ENCODE measurements around the gene ZNF524. TPM values are rescaled to one million over a fixed set of nuclear protein-coding genes. Genes with fewer than 3 reads are reported as not detected.

Gene ZNF524
- total RNA-seq, 4 donors from 2014 or later: 29.4 to 49.9 (median 47.0) TPM

DNA sequence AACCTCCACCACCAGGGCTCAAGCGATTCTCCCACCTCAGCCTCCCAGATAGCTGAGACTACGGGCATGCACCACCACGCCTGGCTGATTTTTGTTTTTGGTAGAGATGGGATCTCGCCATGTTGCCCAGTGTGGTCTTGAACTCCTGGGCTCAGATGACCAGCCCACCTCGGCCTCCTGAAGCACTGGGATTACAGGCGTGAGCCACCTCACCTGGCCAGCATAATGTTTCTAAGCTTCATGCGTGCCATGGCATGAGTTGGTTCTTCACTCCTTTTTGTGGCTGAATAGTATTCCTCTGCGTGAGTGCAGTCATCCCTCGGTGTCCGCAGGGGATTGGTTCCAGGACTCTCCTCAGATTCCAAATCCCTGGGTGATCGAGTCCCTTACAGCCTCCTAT, 15.2 kb upstream of the ZNF524 start:
- no peak for DNase-seq (ENCODE audit: low spot score in 2 of 2)
- Histone ChIP-seq H3K27me3 (peaks cover 3% of the 10 kb centered on the region), H3K9me3 (no peaks in the 10 kb centered on the region), H3K4me1 (peaks cover 42% of the 10 kb centered on the region), H3K4me3 (no peak overlapping the region), H3K27ac (no peak overlapping the region), H3K36me3 (no peaks in the 10 kb centered on the region)
- TF ChIP-seq POLR2A (IDR thresholded peaks at IDR 0.05) (no peak), EP300 (IDR thresholded peaks at IDR 0.05) (no peak), POLR2AphosphoS5 (IDR thresholded peaks at IDR 0.05) (no peak)
- TF ChIP-seq, protein P1, sequence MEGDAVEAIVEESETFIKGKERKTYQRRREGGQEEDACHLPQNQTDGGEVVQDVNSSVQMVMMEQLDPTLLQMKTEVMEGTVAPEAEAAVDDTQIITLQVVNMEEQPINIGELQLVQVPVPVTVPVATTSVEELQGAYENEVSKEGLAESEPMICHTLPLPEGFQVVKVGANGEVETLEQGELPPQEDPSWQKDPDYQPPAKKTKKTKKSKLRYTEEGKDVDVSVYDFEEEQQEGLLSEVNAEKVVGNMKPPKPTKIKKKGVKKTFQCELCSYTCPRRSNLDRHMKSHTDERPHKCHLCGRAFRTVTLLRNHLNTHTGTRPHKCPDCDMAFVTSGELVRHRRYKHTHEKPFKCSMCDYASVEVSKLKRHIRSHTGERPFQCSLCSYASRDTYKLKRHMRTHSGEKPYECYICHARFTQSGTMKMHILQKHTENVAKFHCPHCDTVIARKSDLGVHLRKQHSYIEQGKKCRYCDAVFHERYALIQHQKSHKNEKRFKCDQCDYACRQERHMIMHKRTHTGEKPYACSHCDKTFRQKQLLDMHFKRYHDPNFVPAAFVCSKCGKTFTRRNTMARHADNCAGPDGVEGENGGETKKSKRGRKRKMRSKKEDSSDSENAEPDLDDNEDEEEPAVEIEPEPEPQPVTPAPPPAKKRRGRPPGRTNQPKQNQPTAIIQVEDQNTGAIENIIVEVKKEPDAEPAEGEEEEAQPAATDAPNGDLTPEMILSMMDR (IDR thresholded peaks at IDR 0.05): no peak
- 95% methylated on average over 11 of the region's 11 CpGs for WGBS

DNA sequence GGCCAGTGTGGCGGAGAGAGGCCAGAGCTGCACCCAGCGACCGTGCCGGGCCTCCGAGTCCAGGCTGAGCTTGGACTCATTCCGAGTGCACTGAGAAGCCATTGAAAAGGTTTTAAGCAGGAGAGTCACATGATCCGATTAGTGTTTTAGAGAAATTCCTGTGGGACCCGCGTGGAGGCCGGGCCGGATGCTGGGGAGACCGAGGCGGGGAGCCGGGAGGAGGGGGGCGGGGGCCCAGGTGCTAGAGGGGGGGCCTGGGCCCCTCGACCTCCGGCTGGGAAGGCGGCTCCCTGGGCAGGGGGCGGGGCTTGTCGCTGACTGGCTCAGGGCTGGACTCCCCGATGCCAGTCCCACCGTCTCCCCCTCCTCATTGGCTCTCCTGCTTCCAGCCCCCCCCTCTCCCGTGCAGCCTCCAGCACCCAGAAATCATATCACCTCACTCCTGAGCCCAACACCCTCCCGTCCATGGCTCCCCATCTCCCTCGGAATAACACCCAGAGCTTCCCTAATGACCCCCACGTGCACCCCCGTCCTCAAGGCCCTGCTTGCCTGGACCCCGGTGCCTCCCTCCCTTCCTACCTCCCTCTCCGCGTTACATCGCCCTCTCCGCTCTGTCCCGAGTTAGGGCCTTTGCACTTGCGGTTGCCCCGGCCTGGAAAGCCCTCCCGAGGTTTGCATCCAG, 14.3 kb upstream of the ZNF524 start:
- peaks cover 3% of the 10 kb centered on the region for H3K27me3 ChIP-seq
- peak overlapping the region; percentile 32 for H3K27ac ChIP-seq
- H3K4me1 ChIP-seq: peaks cover 38% of the 10 kb centered on the region
- peak in 1 of 2 donors; percentile 74 for DNase-seq (ENCODE audit: low spot score in 2 of 2)
- no peaks in the 10 kb centered on the region for H3K36me3 ChIP-seq
- no peak for TF ChIP-seq POLR2AphosphoS5 (IDR thresholded peaks at IDR 0.05)
- no peak for TF ChIP-seq POLR2A (IDR thresholded peaks at IDR 0.05)
- TF ChIP-seq, protein P1 (IDR thresholded peaks at IDR 0.05): no peak
- no peak for TF ChIP-seq EP300 (IDR thresholded peaks at IDR 0.05)
- WGBS: 5% methylated on average over 31 of the region's 36 CpGs
- H3K9me3 ChIP-seq: no peaks in the 10 kb centered on the region
- peak overlapping the region; percentile 42 for H3K4me3 ChIP-seq

DNA sequence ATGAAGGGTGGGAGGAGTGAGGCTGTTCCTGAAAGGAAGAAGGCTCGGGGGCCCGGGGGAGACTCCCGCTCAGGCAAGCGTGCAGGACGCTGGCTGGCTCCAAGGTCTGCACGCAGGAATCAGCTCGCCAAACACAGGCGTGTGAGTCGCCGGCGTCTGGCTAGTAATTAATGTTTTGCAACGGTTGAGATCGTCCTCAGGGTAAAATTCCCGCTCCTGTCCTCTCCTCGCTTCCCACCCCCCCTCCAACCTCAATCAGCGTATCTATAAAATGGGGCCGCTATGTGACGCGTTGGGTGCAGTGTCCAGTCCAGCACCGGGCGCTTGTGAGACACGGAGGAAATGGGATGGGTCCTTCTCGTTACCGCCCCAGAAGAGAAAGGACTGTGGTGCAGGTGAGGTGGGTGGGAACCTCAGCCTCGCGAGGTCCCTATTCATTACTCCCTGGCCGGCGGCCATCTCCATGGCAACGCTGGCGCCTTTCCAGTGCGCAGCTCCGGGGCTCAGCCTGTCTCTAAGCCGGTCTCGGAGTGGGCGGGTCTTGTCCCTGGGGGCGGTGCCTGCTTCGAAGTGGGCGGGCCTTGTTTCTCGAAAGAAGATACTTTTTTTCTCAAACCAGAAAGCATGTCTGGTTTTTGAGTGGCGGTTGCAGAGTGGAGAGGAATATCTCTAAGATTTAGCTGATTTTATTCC, 13.0 kb upstream of the ZNF524 start:
- Histone ChIP-seq H3K36me3 (peaks cover 4% of the 10 kb centered on the region), H3K27me3 (peaks cover 3% of the 10 kb centered on the region), H3K9me3 (no peaks in the 10 kb centered on the region), H3K4me3 (peak overlapping the region; percentile 35), H3K27ac (no peak overlapping the region), H3K4me1 (peaks cover 26% of the 10 kb centered on the region)
- DNase-seq (ENCODE audit: low spot score in 2 of 2): peak; percentile 95
- TF ChIP-seq POLR2AphosphoS5 (IDR thresholded peaks at IDR 0.05): no peak
- TF ChIP-seq, protein P1 (IDR thresholded peaks at IDR 0.05): no peak
- no peak for TF ChIP-seq POLR2A (IDR thresholded peaks at IDR 0.05)
- no peak for TF ChIP-seq EP300 (IDR thresholded peaks at IDR 0.05)
- under 1% methylated on average over 38 of the region's 40 CpGs for WGBS

DNA sequence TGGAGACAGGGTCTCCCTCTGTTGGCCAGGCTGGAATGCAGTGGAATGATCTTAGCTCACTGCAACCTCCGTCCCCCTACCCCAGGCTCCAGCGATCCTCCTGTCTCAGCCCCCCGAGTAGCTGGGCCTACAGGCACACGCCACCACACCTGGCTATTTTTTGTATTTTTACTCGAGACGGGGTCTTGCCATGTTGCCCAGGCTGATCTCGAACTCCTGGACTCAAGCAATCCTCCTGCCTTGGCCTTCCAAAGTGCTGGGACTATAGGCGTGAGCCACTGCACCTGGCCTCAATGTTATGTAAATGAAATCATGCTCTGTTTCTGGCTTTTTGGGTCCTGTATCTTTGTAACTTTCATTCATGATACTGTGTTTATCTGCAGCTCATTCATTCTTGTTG, 11.3 kb upstream of the ZNF524 start:
- Histone ChIP-seq H3K36me3 (peaks cover 20% of the 10 kb centered on the region), H3K9me3 (no peaks in the 10 kb centered on the region), H3K27me3 (peaks cover 3% of the 10 kb centered on the region), H3K4me3 (no peak overlapping the region), H3K4me1 (peaks cover 25% of the 10 kb centered on the region), H3K27ac (no peak overlapping the region)
- DNase-seq (ENCODE audit: low spot score in 2 of 2): no peak
- no peak for TF ChIP-seq EP300 (IDR thresholded peaks at IDR 0.05)
- TF ChIP-seq POLR2AphosphoS5 (IDR thresholded peaks at IDR 0.05): no peak
- TF ChIP-seq, protein P1 (IDR thresholded peaks at IDR 0.05): no peak
- no peak for TF ChIP-seq POLR2A (IDR thresholded peaks at IDR 0.05)
- WGBS: 91% methylated on average over 8 of the region's 8 CpGs

DNA sequence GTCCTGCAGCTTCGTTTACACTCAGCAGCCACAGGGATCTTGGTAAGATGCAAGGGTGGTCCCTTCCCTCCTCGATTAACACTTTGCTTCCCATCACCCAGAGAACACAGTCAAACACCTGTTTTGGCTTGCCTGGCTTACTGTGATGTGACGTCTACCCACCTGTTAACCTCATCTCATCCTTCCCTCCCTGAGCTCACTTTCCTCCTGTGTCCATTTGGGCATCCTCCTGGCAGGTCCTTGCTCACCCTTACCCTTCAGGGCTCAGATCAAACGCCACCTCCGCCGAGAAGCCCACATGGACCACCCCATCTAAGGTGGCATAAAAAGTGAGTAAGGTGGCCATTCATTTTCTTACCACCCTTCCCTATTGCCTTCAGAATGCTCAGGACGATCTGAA, 10.0 kb upstream of the ZNF524 start:
- H3K27me3 ChIP-seq: peaks cover 3% of the 10 kb centered on the region
- no peaks in the 10 kb centered on the region for H3K9me3 ChIP-seq
- DNase-seq (ENCODE audit: low spot score in 2 of 2): no peak
- H3K4me3 ChIP-seq: no peak overlapping the region
- TF ChIP-seq POLR2A (IDR thresholded peaks at IDR 0.05): no peak
- no peak overlapping the region for H3K27ac ChIP-seq
- WGBS: 55% methylated on average over 7 of the region's 7 CpGs
- H3K4me1 ChIP-seq: peaks cover 25% of the 10 kb centered on the region
- peaks cover 24% of the 10 kb centered on the region for H3K36me3 ChIP-seq
